Skeletal muscle tissue (tissue), 4 donors: ENCODE measurements around the gene SLC25A21. TPM values are rescaled to one million over a fixed set of nuclear protein-coding genes. Genes with fewer than 3 reads are reported as not detected.

Source experiments
- H3K27ac ChIP-seq: one replicate; pipeline ENCODE4 v1.7.0; 2013; ENCODE audit warnings: mild to moderate bottlenecking, low read depth, low read length, inconsistent platforms
- H3K27me3 ChIP-seq, 3 donors: one replicate each; pipeline ENCODE4 v1.7.0; 2013; ENCODE audit warnings: low read length in 3 of 3; ENCODE audit not compliant: control insufficient read depth in 3 of 3, insufficient read depth in 3 of 3
- H3K36me3 ChIP-seq, 3 donors: one replicate each; pipeline ENCODE4 v1.7.0; 2013; ENCODE audit warnings: low read length in 3 of 3; ENCODE audit not compliant: control insufficient read depth in 3 of 3, insufficient read depth in 3 of 3
- H3K4me1 ChIP-seq, 3 donors: one replicate each; pipeline ENCODE4 v1.7.0; 2013; ENCODE audit warnings: low read length in 3 of 3, mild to moderate bottlenecking in 3 of 3; ENCODE audit not compliant: control insufficient read depth in 3 of 3, insufficient read depth in 3 of 3
- H3K4me3 ChIP-seq, 3 donors: one replicate each; pipeline ENCODE4 v1.7.0; 2013; ENCODE audit warnings: low read length in 3 of 3
- H3K9ac ChIP-seq, 3 donors: one replicate each; pipeline ENCODE4 v1.7.0; 2013; ENCODE audit warnings: low read length in 3 of 3, mild to moderate bottlenecking in 3 of 3, moderate library complexity in 2 of 3, low read depth in 1 of 3
- H3K9me3 ChIP-seq, 3 donors: one replicate each; pipeline ENCODE4 v1.7.0; 2013; ENCODE audit warnings: low read length in 3 of 3; ENCODE audit not compliant: control insufficient read depth in 3 of 3
- total RNA-seq: library from RNA; depleted of rRNA; stranded (reverse); fragments of >200 nt; gene quantifications from one replicate; pipeline ENCODE4 v1.2.3, GENCODE V29; 2014
- donor health status: Osteomylitis.

The SLC25A21 gene
- total RNA-seq, 1 donor from 2014 or later: 2.1 TPM

DNA sequence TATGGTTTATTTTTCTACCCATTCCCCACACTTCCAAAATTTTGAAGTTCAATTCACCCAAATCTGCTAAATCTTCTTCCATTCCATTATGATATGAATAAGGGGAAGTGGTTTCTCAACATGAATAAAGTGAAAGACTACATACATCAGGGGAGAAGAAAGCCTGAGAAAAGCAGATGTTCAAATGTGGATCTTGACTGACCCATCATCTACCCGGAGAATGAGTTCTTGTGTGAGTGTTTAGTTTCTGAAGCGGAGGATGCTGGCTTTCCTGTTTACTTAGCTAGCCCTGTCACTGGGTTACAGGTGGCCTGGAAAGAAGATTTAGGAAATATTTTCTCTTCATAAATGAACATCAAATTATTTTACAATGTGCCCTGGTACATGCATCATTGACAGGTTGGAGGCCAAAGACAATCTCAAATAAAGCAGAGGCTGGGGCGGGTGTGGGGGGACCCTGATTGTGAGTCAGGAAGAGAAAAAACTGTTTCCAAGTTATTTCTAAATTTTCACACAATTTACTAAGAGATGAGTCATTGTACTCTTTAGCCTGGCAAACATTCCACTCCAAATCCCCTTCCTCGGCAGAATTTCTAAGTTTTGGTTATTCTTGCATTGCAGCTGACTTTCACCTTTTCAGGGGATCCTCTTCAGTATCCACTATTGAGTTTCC lies 135.6 kb downstream of the SLC25A21 start:
- H3K27ac ChIP-seq: no peak overlapping the region
- H3K36me3 ChIP-seq: no peaks in the 10 kb centered on the region
- peaks cover 0 to 4% (median 0%) of the 10 kb centered on the region in 3 donors for H3K4me1 ChIP-seq
- H3K9me3 ChIP-seq: no peaks in the 10 kb centered on the region
- no peak overlapping the region for H3K4me3 ChIP-seq
- no peaks in the 10 kb centered on the region for H3K27me3 ChIP-seq
- H3K9ac ChIP-seq: no peak overlapping the region

DNA sequence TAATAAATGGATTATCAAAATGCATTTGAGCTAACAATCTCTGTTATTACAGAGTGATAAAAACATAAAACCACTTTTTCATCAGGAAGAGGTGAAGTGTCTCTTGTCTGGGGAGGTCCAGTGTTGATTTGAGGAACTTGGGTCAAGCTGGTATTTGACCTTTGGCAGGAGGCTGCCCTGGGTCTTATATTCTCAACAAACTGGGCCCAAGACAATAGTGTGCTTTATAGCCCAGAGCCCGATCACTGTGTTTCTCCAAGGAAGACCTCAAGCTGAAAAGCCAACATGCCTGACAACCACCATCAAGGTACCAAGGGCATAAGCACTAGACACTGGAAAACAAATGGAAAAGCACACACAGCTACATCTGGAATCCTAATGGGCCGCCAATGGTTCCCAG lies 137.0 kb downstream of the SLC25A21 start:
- Histone ChIP-seq H3K9me3 (no peaks in the 10 kb centered on the region), H3K4me1 (peaks cover 0 to 4% (median 0%) of the 10 kb centered on the region in 3 donors), H3K4me3 (no peak overlapping the region), H3K27me3 (no peaks in the 10 kb centered on the region), H3K9ac (no peak overlapping the region), H3K36me3 (no peaks in the 10 kb centered on the region), H3K27ac (no peak overlapping the region)

DNA sequence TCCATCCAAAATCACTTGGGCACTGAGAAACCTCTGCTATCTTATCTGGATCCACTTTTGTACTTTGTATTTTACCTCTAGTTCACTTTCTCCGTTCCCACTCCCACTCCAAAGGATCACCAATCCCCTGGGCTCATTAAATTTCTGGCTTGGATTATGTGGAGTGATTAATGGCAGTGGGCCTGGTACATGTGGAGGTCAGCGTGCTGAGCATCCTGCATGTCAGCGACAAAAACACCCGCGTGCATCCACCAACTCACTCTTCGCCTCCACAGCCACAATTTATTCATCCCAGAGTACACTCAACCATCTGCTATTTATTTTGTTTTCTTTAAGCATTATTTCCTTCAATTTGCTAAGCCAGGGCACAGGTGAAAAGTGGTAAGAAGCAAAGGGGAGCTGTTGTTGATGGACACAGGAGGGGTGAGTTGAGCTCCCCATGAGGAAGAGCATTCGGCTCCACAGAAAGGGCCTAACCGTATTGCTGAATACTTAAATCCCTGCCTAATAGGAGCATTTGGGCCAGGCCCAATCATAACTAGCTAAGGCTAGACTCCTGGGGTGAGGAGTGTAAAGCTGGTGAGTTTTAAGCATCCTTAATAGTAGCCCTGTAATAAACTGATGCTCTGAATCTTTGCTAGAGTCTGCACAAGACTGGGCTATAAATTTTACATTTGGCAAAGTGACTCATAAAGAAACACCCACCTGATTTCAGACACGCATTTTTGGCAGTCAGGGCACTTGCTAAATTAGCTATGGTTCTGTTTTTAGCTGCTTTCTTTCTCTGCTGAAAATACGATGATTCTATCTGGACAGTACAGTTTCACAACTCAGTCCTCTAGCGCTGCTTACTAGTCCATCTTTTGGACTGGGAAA lies 137.8 kb downstream of the SLC25A21 start:
- Histone ChIP-seq H3K9ac (no peak overlapping the region), H3K27ac (no peak overlapping the region), H3K36me3 (no peaks in the 10 kb centered on the region), H3K4me1 (peaks cover 0 to 4% (median 0%) of the 10 kb centered on the region in 3 donors), H3K4me3 (no peak overlapping the region), H3K27me3 (no peaks in the 10 kb centered on the region), H3K9me3 (no peaks in the 10 kb centered on the region)

DNA sequence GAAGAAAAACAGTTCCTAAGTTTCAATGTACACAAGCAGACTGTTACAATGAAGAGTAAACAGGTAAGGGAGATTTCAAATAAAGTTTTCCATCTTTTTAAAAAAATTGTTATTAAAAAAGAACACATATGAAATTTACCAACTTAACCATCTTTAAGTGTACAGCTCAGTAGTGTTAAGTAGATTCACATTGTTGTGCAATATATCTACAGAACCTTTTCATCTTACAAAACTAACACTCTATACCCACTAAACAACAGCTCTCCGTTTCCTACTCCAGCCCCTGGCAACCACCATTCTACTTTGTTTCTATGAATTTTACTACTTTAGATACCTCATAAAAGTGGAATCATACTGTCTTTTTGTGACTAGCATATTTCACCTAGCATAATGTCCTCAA lies 139.5 kb downstream of the SLC25A21 start:
- Histone ChIP-seq H3K9ac (no peak overlapping the region), H3K27ac (no peak overlapping the region), H3K9me3 (no peaks in the 10 kb centered on the region), H3K4me3 (no peak overlapping the region), H3K27me3 (no peaks in the 10 kb centered on the region), H3K4me1 (peaks cover 0 to 4% (median 0%) of the 10 kb centered on the region in 3 donors), H3K36me3 (no peaks in the 10 kb centered on the region)

DNA sequence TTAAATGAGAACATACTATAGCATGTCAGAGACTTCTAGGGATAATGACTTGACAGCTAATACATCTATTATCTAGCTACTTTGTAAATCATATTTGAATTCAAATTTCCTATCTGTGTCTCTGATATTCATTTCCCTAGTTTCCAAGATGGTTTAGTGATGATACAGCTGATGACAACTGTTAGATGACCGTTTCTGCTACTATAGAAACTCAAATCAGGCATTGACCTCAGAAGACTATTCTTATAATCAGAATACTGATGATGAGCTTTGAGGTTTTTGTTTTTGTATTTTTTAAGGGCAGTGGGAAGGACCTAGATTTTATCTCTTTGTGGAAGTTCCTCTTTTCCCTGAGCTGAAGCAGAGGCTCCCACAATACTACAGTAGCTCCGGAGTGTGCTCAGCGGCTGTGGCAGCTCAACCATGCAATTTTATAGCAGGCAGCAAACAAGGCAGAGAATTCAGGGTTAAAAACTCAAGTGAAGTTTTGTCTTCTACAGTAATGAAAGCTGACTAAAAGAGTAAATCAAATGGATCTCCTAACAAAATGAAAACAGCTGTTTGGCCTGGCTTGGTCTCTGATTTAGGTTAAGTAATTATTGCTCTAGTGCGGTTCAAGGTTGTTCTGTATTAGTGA lies 145.1 kb downstream of the SLC25A21 start:
- no peaks in the 10 kb centered on the region for H3K4me1 ChIP-seq
- H3K27me3 ChIP-seq: no peaks in the 10 kb centered on the region
- no peak overlapping the region for H3K9ac ChIP-seq
- H3K4me3 ChIP-seq: no peak overlapping the region
- no peaks in the 10 kb centered on the region for H3K9me3 ChIP-seq
- no peak overlapping the region for H3K27ac ChIP-seq
- H3K36me3 ChIP-seq: no peaks in the 10 kb centered on the region

DNA sequence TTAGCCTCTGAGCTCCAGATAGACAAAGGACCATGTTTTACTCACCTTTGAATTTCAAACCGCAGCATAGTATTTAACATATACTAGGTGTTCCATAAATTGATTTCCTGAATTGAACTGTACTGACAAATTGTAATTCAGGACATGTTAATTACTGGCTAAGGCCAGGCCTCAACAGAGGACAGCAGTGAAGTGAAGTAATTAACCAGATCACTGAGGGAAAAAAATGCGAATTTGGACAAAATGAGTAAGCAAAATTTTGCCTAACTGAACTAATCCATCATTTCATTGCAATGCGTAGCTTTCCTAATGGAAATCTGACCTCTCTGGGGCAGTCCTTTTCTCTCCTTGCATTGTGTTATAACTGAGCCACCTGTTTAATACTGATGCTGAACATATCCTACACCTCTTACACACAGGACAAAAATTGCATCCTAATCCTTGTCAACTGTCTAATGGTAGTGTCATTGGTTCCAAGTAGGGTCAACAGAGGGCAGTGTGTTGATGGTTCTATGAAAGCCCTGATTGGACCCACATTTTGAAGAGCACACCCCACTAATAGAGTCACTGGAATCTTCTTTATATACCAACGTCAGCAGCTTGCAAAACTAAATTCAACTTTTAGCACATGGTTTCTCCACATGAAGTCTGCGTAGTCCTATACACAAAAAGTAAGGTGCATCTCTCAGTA lies 148.4 kb downstream of the SLC25A21 start:
- Histone ChIP-seq H3K4me1 (no peaks in the 10 kb centered on the region), H3K9ac (no peak overlapping the region), H3K9me3 (no peaks in the 10 kb centered on the region), H3K36me3 (no peaks in the 10 kb centered on the region), H3K4me3 (no peak overlapping the region), H3K27me3 (no peaks in the 10 kb centered on the region), H3K27ac (no peak overlapping the region)

DNA sequence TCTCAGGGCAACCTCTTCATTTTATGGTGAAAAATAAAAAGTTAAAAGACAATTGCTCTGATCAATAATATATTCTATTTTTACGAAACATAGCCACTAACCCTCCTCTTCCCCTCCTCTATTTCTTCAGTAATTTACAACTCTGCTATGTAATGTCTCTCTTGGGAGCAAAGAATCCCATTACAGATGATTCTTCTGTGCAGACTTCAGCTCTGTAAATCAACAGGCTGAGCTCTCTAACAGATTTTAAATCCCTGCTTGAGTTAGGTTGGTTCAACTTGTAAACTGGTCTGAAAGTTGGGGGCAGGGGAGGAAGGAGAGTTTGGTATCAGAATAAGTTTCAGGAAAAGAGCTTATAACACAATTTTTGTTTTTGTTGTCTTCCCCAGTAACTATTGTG lies 151.0 kb downstream of the SLC25A21 start:
- Histone ChIP-seq H3K4me1 (no peaks in the 10 kb centered on the region), H3K4me3 (no peak overlapping the region), H3K9ac (no peak overlapping the region), H3K27ac (no peak overlapping the region), H3K9me3 (no peaks in the 10 kb centered on the region), H3K27me3 (no peaks in the 10 kb centered on the region), H3K36me3 (no peaks in the 10 kb centered on the region)

DNA sequence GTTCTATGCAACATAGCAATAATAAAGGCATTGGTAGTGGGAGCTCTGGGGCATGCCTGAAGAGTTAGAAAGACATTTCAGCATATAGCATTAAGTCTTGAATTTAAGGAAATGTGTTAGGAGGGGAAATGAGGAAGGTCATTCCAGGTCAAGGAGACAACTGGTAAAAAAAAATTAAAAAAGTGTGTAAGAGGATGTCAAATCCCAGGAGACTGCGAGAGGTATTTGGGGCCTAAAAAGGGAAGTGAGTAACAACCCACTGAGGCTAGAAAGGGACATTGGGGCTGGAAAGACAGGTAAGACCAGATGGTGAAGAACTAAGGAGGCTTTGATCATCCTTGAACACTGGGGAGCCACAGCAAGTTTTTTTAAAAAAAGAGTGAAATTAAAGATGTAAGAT lies 152.9 kb downstream of the SLC25A21 start:
- no peak overlapping the region for H3K27ac ChIP-seq
- H3K4me1 ChIP-seq: no peaks in the 10 kb centered on the region
- H3K27me3 ChIP-seq: no peaks in the 10 kb centered on the region
- H3K9ac ChIP-seq: no peak overlapping the region
- H3K36me3 ChIP-seq: no peaks in the 10 kb centered on the region
- no peaks in the 10 kb centered on the region for H3K9me3 ChIP-seq
- H3K4me3 ChIP-seq: no peak overlapping the region

DNA sequence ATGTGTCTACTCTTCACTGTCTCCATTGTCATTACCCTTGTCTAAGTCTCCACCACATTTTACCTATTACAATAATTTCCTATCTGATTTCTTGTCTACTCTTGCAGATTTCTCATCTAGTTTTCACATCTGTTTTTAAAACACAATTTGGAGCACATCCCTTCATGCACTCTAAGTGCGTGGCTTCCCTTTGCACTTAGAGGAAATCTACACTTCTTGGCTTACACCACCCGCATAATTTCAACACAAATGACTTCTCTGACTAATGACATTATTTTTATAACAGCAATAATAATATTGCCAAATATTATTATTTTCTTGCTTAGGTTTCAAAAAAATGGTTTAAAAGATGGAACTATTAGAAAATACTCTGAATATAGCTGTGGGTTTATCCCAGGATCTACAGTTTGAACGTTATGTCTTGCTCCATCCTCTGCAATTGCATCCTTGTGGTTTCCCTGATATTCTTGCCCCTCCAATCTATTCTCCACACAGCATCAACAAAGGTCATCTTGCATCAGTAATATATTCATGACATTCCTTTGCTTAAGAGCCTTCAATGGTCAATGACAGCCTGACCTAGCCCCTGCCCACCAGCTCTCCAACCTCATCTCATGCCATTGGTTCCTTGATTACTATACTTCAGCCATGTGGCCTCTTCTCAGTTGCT lies 153.7 kb downstream of the SLC25A21 start:
- Histone ChIP-seq H3K4me3 (no peak overlapping the region), H3K27me3 (no peaks in the 10 kb centered on the region), H3K9me3 (no peaks in the 10 kb centered on the region), H3K27ac (no peak overlapping the region), H3K9ac (no peak overlapping the region), H3K36me3 (no peaks in the 10 kb centered on the region), H3K4me1 (no peaks in the 10 kb centered on the region)
